Neural cell (in vitro differentiated cells): Measurements from ENCODE around the gene C2orf69. TPM values are rescaled to one million over a fixed set of nuclear protein-coding genes. Genes with fewer than 3 reads are reported as not detected.

Source experiments
- polyA plus RNA-seq: library from polyadenylated mRNA; depleted of rRNA; stranded (reverse); fragments of >200 nt; gene quantifications from 2 replicates; pipeline ENCODE4 v1.2.3, GENCODE V29; 2014
- small RNA-seq, 3 experiments: library from RNA; depleted of rRNA; stranded (forward); fragments of <200 nt; gene quantifications; one replicate each; pipeline ENCODE3, GENCODE V24; 2012

Gene C2orf69
- polyA plus RNA-seq, 1 donor from 2014 or later, result 17.3 TPM

Small RNA genes within 50 kb of the gene (small RNA-seq; reads per million reads assigned to genes)
- 0 reads per million in 3 experiments for gene AC108032.1
- 0 reads per million in 3 experiments for gene RN7SL717P

Other genes starting within 250 kb of the C2orf69 start
- gene FTCDNL1, start 60.1 kb upstream of the C2orf69 start, polyA plus RNA-seq, result not detected in 2 replicates
- 15.2 and 15.8 TPM in 2 replicates for gene TYW5, start 44.2 kb downstream of the C2orf69 start, polyA plus RNA-seq
- gene MAIP1, start 44.3 kb downstream of the C2orf69 start, polyA plus RNA-seq, result 24.1 and 47.9 TPM in 2 replicates